ENCODE measurements around the gene XPR1. TPM values are rescaled to one million over a fixed set of nuclear protein-coding genes. Genes with fewer than 3 reads are reported as not detected.

XPR1 gene
- total and polyA plus RNA-seq, 2 of the 8 experiments (the other 6 are each of a cell fraction or from before 2014, with no cell fraction given), result 28.6 to 43.9 TPM

GRCh38 chr1:180805316-180805715 is 173.5 kb downstream of the XPR1 start:
- Histone ChIP-seq H2AFZ (ENCODE audit: low read length) (no peak overlapping the region), H3K36me3 (ENCODE audit: control insufficient read depth in 2 of 4, insufficient read depth in 4 of 4, low read length in 3 of 4) (no peaks in the 10 kb centered on the region; a peak in 2 of 8 replicates), H3K4me2 (ENCODE audit: insufficient read depth in 1 of 2, low read depth in 2 of 2, low read length in 2 of 2) (no peak overlapping the region), H2BK20ac (ENCODE audit: low read length) (no peak overlapping the region), H3K23me2 (ENCODE audit: low read depth, low read length) (no peaks in the 10 kb centered on the region), H3K23ac (ENCODE audit: insufficient read length) (no peak overlapping the region), H2AK5ac (ENCODE audit: low read depth, low read length) (no peak overlapping the region), H3K79me2 (ENCODE audit: control insufficient read depth in 1 of 2, insufficient read depth in 2 of 2, low read length in 2 of 2) (no peaks in the 10 kb centered on the region), H3K14ac (ENCODE audit: insufficient read length) (no peak overlapping the region), H4K5ac (ENCODE audit: insufficient read length, low read depth, low read length) (no peak overlapping the region), H3K79me1 (ENCODE audit: low read depth, low read length) (no peaks in the 10 kb centered on the region), H3K27me3 (replicated peaks in 1 of 4; ENCODE audit: control insufficient read depth in 3 of 4, extremely low read depth in 1 of 4, insufficient read depth in 3 of 4, low read length in 3 of 4) (no peaks in the 10 kb centered on the region), H3K9ac (replicated peaks in 1 of 4; ENCODE audit: extremely low read depth in 1 of 4, low read depth in 3 of 4, low read length in 3 of 4) (no peak overlapping the region), H4K20me1 (replicated peaks in 1 of 2; ENCODE audit: control insufficient read depth in 1 of 2, insufficient read depth in 2 of 2, low read length in 2 of 2) (no peaks in the 10 kb centered on the region), H2BK120ac (replicated peaks; ENCODE audit: low read depth, low read length) (no peak overlapping the region), H3K9me3 (ENCODE audit: insufficient read depth in 2 of 2, low read depth in 1 of 2, low read length in 1 of 2) (no peaks in the 10 kb centered on the region), H2BK12ac (ENCODE audit: low read depth, low read length) (no peak overlapping the region), H4K8ac (ENCODE audit: extremely low read depth, insufficient read depth, low read length) (no peak overlapping the region), H3K4ac (replicated peaks; ENCODE audit: insufficient read length, low read depth, low read length) (no peak overlapping the region), H3K56ac (replicated peaks; ENCODE audit: insufficient read length, low read depth, low read length) (no peak overlapping the region), H3K18ac (ENCODE audit: extremely low read depth, low read length) (no peak overlapping the region), H3K4me1 (replicated peaks in 1 of 4; ENCODE audit: control insufficient read depth in 3 of 4, insufficient read depth in 4 of 4, low read length in 3 of 4) (no peaks in the 10 kb centered on the region), H2BK5ac (ENCODE audit: low read depth, low read length) (no peak overlapping the region), H2BK15ac (ENCODE audit: low read length) (no peak overlapping the region), H3K4me3 (ENCODE audit: extremely low read depth in 1 of 4, insufficient read depth in 2 of 4, low read depth in 3 of 4, low read length in 4 of 4) (no peak overlapping the region), H4K91ac (replicated peaks; ENCODE audit: insufficient read length, low read length) (no peak overlapping the region), H3K27ac (ENCODE audit: low read depth, low read length) (no peak overlapping the region)
- CTCF ChIA-PET (ENCODE audit: partially characterized antibody), result interaction anchor here (1.6 kb wide), 1 partner anchor 27 kb away, joined by 4 read pairs; no protein-coding TSS in a partner anchor
- DNase-seq (ENCODE audit: low read depth in 1 of 2, low spot score in 2 of 2) (no peak), FAIRE-seq (no peak)
- POLR2A ChIA-PET (ENCODE audit: partially characterized antibody), result no interaction called here
- TF ChIP-seq BACH1 (IDR thresholded peaks at IDR 0.05; ENCODE audit: low read length) (no peak), TBP (IDR thresholded peaks at IDR 0.05; ENCODE audit: low read depth, low read length) (no peak), RNF2 (IDR thresholded peaks at IDR 0.05; ENCODE audit: borderline replicate concordance, low read depth, low read length, missing control alignments, poor library complexity, severe bottlenecking) (no peak), E2F6 (IDR thresholded peaks at IDR 0.05) (no peak), SIX5 (IDR thresholded peaks at IDR 0.05; ENCODE audit: low read depth, low read length) (no peak), PHF8 (conservative IDR thresholded peaks at IDR 0.05; ENCODE audit: low read depth, low read length) (no peak), GTF2F1 (IDR thresholded peaks at IDR 0.05; ENCODE audit: borderline replicate concordance, low read depth, low read length) (no peak), NANOG (IDR thresholded peaks at IDR 0.05; ENCODE audit: insufficient read depth, low read depth, low read length, poor library complexity, severe bottlenecking) (no peak), RBBP5 (IDR thresholded peaks at IDR 0.05; ENCODE audit: borderline replicate concordance, low read depth, low read length) (no peak), CREB1 (IDR thresholded peaks at IDR 0.05) (no peak), TEAD4 (IDR thresholded peaks at IDR 0.05; ENCODE audit: low read depth, low read length) (no peak), KDM4A (IDR thresholded peaks at IDR 0.05; ENCODE audit: low read depth, low read length, severe bottlenecking) (no peak), KDM5A (IDR thresholded peaks at IDR 0.05; ENCODE audit: low read length) (no peak), SRF (IDR thresholded peaks at IDR 0.05; ENCODE audit: low read depth, low read length) (no peak), RFX5 (IDR thresholded peaks at IDR 0.05; ENCODE audit: borderline replicate concordance, low read depth, low read length) (no peak), SP4 (IDR thresholded peaks at IDR 0.05; ENCODE audit: low read length) (no peak)

All from H1 (cell line).